Skeletal muscle cell (primary cell): ENCODE data around the gene NTMT2.
A peak's percentile ranks its signal among the peaks of the same experiment; 100 is the strongest.

Experiments used
- DNase-seq: peaks from one replicate; pipeline ENCODE4 v3.0.0-alpha.2; 2010; ENCODE audit warnings: low read depth
- H3K4me3 ChIP-seq: 2 replicates; pipeline ENCODE4 v1.5.1; 2011; ENCODE audit warnings: low read depth, mild to moderate bottlenecking, control low read depth, low read length, moderate library complexity

NTMT2 gene

DNA sequence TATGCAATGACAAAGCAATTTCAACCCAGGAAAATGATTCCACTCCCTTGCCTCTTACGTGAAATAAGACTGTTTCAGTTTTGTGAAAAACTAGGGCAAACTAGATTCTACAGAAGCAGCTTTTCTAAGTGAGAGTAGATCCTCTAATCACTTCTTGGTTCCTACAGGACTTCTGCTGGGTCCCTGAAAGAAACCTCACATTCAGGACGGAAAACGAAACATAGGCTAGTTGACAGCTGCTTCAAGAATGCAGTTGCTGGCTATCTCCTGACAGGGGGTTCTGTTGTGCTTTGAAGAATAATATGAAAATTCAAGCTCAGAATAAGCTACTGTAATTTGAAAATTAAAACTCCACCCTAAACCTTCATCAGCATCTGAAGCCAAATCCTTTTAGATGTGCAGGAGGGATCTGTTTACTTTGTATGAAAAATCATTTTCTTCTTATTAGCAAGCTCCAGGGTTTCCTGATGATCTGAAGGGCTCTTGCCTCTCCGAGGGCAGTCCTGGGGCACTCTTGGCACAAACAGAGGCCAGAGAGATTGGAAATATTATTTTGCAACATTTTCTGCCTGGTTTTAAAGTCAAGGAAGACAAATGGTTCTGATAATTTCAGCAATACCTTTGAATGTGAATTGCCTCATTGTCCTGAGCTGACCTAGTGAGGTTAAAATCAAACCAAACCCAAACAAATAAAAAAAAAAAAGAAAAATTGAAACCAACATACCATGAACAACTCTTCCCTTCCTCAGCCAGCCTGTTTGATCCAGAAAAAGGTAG, 55.0 kb downstream of the NTMT2 start:
- no peak overlapping the region for H3K4me3 ChIP-seq
- DNase-seq: no peak

DNA sequence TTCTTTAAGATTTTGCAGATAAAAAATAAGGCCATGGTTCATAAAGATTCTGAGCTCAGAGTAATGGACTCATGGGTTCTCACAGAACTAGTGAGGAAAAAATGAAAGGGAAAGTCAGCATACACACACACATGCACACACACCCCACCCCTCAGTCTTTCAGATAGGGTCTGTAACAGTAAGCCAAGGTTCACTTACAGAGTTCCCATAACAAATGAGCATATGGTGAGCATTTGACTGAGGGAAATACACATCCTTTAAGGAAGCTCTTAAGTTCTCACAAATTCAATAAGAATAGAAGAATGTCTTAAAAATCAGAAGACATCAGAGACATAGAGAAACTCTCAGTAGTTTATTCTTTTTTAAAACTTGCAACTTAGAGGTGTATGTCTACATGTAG, 57.9 kb downstream of the NTMT2 start:
- no peak for DNase-seq
- no peak overlapping the region for H3K4me3 ChIP-seq

DNA sequence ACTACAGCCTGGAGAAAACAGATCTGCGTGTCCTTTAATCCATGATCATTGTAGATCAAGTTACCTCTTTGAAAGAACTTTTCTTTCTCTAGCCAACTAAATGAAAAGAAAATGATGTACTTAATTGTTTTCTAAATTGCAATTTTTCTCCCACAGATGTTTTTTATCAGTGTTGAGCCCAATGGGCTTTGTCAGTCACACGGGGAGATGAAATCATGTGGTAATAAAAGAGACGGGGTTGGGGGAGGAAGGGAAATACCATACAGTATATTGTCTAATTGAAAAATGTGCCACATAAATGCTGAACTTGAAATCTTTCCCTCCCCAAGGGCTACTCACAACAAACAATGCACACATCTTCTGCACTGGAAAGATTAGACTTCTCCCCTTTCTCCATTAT, 58.4 kb downstream of the NTMT2 start:
- no peak for DNase-seq

DNA sequence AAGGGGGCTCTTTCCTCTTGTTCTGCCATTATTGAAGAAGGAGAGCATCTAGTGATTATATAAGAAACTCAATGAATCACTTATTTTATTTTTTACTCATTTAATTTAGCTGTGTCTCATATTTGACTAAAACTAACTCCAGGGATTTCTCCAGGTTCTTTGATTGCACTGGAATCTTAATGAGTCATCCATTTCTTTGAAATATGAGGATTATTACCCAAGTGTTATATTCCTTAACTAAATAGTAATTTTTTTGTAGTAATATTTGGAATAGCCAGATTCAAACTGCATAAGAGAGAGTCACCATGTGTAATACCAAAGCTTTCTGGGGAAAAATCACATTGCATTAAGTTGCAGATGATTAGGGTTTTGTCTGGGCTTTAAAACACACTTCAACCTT, 59.5 kb downstream of the NTMT2 start:
- DNase-seq: no peak

More for the DNA sequence above, 58.4 kb downstream of the NTMT2 start:
- no peak overlapping the region for H3K4me3 ChIP-seq

DNA sequence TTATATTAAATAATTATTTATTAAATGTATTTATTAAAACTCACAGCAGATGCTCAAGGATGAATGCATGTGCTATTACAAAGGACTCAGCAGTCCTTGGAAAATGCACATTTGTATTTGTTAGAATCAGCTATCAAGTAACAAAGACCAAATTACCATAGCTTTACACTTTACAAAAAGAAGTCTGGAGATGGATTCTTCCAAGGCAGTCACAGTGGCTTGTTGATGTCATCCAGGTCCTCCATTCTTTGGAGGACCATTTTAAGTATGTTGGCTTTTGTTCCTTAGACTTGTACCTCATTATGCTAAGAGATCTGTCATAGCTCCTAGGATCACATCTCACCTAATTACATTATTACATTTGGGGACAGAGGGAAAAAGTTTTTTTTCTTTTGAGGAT, 63.4 kb downstream of the NTMT2 start:
- H3K4me3 ChIP-seq: no peak overlapping the region
- DNase-seq: no peak

More for the DNA sequence above, 59.5 kb downstream of the NTMT2 start:
- no peak overlapping the region for H3K4me3 ChIP-seq

DNA sequence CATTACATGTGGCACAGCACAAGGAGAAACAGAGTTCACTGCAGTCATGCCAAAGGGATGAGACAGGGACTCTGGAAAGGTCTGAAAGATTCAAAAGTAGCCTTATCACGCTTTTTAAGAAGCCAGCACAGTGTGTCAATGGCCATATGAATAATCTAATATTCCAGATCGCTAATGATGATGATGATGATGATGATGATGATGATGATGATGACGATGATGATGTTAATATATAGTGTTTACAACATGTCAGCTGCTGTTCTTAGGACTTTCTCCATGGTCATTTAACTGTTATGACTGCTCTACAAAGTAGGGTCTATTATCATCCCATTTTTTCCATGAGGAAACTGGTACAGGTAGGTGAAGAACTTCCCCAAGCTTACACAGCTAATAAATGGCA, 64.4 kb downstream of the NTMT2 start:
- no peak for DNase-seq
- H3K4me3 ChIP-seq: no peak overlapping the region

DNA sequence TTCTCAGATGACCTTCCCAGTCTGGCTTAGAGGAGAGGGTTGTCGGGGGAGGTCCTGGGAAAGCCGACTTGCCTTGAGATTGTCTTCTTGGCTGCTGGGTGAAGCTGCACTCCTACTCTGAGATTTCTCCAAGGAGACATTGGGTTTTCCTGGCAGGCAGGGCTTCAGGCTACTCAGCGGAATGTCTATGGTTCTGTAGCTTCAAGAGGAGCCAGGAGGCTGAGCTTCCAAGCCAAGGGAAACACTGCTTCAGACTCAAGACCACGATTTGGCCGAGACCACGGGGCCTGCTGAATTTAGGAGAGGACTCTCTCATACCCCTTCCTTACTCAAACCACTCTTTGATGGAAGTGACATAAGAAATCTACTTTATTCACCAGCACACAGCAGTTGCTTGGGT, 67.8 kb downstream of the NTMT2 start:
- no peak for DNase-seq

DNA sequence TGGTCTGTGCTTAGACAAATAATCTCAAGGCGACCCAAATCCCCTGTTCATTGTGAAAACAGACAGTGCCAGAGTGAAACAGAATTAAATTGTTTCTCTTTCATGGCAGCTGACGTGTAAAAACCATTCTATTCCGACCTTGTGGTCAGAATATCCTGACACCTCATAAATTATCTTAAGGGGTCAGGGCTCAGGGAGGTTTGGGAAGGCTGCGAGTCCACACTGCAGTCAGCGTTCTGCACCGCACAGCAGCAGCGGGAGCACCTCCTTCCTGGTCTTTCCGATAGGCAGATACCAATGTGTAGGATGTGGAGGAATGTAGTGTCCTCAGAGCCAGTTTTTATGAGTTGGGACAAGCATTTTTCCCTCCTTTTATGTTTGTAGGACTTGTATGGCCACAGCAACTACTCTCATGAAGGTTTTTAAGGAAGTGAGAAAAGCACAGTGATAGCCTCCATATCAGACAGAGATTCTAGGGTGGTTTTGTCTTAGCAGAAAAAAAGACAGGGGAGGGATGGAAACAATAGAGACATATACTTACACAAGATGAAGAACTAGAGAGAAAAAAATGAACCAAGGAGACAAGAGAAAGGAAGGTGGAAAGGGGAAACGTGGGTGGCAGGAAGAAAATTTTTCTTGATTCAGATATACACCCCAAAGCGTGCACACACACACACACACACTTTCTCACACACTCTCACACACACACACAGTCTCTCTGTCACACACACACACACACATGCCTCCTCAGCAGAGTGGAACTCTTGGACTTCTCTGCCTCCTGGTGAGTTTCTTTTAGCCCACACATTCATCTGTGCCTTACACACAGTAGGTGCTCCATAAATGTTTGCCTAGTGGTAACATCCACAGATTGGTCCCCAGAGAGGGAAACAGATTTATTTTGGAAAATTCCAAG, 68.6 kb downstream of the NTMT2 start:
- H3K4me3 ChIP-seq: no peak overlapping the region
- DNase-seq: no peak

More for the DNA sequence above, 67.8 kb downstream of the NTMT2 start:
- no peak overlapping the region for H3K4me3 ChIP-seq

DNA sequence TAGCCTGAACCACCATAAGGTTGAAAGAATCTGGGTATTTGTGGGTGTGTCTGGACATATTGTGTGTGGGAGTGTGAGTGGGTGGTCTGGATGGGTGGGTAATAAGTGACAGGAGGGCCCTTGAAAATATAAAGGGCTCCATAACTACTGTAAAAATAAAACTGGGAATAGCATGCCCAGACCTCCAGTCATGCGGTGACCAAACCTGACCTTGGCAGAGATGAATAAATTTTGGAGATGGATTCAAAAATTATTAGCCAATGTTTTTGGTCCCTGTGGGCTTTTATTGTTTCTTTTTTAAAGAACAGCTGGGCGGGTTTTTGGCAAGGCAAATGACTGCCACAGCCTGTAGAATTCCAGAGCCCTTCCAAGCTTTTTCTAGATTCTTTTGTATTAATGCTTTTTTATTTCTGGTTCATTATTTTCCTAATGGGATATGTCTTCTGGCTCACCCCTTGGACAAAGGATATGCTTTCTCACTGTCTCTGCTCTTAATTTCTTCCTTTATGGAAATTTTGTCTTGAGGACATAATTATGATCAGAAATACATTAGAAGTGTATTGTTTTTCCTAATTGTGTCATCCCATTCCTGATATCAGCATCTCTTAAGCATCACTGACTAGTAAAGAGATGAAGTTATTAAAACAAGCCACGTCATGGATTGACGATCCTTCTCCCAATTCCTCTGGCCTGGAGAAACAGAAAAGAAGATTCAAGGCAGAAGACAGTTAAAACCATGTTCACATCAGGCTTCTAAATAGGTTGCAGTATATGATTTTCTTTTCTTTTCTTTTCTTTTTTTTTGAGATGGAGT, 69.5 kb downstream of the NTMT2 start:
- no peak overlapping the region for H3K4me3 ChIP-seq
- DNase-seq: no peak

DNA sequence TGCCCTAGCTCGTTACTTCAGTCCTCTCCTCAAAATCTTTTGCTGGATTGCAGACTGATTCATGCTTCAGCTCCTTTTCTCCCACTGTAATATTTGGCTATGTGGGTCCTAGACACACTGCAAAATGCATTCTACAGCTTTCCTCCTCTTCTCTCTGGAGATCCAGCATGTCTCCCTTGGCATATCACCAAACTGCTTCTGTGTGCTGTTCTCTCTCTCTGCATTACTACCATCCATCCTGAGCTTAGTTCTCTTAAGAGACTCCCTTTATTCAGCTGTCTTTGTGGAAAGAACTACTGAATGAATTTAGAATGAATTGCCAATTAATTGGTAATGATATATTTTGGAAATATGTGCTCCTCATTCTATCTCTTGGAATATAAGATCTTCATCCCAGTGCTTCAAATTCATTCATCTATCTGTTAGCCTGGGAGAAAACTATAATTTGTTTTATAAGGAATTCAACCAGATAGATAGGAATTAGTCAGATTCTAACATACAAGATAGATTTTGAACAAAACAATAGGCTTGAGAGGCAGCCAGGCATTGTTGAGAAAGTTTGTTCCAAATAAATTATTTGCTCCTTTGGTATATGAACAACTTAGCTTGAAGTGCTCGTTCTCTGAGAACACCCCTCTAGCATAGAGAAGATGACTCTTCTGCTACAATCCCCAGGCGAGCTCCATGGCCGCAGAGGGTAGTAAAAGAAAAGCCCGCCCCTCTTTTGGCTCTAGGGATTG, 71.9 kb downstream of the NTMT2 start:
- H3K4me3 ChIP-seq: no peak overlapping the region
- DNase-seq: no peak

DNA sequence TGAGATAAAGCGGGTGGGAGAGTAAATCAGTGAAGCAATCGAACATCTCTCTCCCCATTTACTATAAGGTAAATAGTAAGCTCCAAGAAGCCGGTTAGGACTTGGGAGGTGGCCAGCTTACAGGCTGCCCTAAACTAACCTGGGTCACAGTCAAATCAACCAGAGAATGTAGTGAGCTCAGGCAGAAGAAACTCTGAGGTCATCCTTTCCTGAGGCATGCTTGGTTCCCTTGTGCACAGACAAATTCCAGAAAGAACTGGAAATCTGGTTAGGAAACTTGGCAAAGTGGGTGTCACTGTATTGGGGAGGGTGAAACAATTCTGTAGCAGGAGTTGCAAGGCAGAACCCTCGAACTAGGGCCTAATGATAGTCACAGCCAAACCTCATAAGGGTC, 72.5 kb downstream of the NTMT2 start:
- H3K4me3 ChIP-seq: no peak overlapping the region
- DNase-seq: peak; percentile 29
